ENCODE measurements around the gene MARCHF2. TPM values are rescaled to one million over a fixed set of nuclear protein-coding genes. Genes with fewer than 3 reads are reported as not detected.

The MARCHF2 gene, protein sequence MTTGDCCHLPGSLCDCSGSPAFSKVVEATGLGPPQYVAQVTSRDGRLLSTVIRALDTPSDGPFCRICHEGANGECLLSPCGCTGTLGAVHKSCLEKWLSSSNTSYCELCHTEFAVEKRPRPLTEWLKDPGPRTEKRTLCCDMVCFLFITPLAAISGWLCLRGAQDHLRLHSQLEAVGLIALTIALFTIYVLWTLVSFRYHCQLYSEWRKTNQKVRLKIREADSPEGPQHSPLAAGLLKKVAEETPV
- 38.1 TPM for total RNA-seq

GRCh38 chr19:8412783-8413628 lies at the start of gene MARCHF2:
Gene MARCHF2, plus strand, starts transcription at chr19:8413305. Its CDS starts 8,536 bp downstream, at chr19:8421841.
- Histone ChIP-seq H3K27ac (ENCODE audit: low read depth, low read length) (no peak within 1 kb of the TSS), H3K4me3 (ENCODE audit: low read length in 3 of 3) (peak within 1 kb of the TSS; percentile 76 to 90 (median 87)), H3K4me1 (ENCODE audit: control insufficient read depth in 3 of 3, insufficient read depth in 3 of 3, low read length in 3 of 3) (peaks cover 9 to 24% (median 18%) of the 10 kb centered on the region in 3 donors), H3K9me3 (ENCODE audit: control insufficient read depth in 3 of 3, low read length in 3 of 3) (no peaks in the 10 kb centered on the region), H3K9ac (ENCODE audit: low read depth in 1 of 3, low read length in 3 of 3) (peak within 1 kb of the TSS; percentile 81 to 92 (median 82)), H3K27me3 (ENCODE audit: control insufficient read depth in 3 of 3, insufficient read depth in 3 of 3, low read length in 3 of 3) (no peaks in the 10 kb centered on the region), H3K36me3 (ENCODE audit: control insufficient read depth in 3 of 3, insufficient read depth in 3 of 3, low read length in 3 of 3) (no peaks in the 10 kb centered on the region)

- Histone ChIP-seq H3K36me3 (ENCODE audit: control insufficient read depth in 3 of 3, insufficient read depth in 3 of 3, low read length in 3 of 3) (peaks cover 0 to 10% (median 0%) of the 10 kb centered on the region in 3 donors), H3K27ac (ENCODE audit: low read depth, low read length) (peak within 1 kb of the TSS; percentile 91), H3K4me1 (ENCODE audit: control insufficient read depth in 3 of 3, insufficient read depth in 3 of 3, low read length in 3 of 3) (peaks cover 39 to 58% (median 44%) of the 10 kb centered on the region in 3 donors), H3K9ac (ENCODE audit: low read depth in 1 of 3, low read length in 3 of 3) (peak within 1 kb of the TSS; percentile 72 to 87 (median 80)), H3K27me3 (ENCODE audit: control insufficient read depth in 3 of 3, insufficient read depth in 3 of 3, low read length in 3 of 3) (peaks cover 0 to 4% (median 0%) of the 10 kb centered on the region in 3 donors), H3K4me3 (ENCODE audit: low read length in 3 of 3) (peak within 1 kb of the TSS; percentile 79 to 86 (median 85)), H3K9me3 (ENCODE audit: control insufficient read depth in 3 of 3, low read length in 3 of 3) (no peaks in the 10 kb centered on the region)
These were observed 49.0 kb upstream of the MARCHF2 start, which contains the start of gene ANGPTL4 for GRCh38 chr19:8363803-8364771. Gene ANGPTL4, plus strand, starts transcription at chr19:8364155. Its CDS starts 167 bp downstream, at chr19:8364322.

- no peak overlapping the region for H3K27ac ChIP-seq (ENCODE audit: low read depth, low read length)
- H3K27me3 ChIP-seq (ENCODE audit: control insufficient read depth in 3 of 3, insufficient read depth in 3 of 3, low read length in 3 of 3): peaks cover 0 to 4% (median 0%) of the 10 kb centered on the region in 3 donors
- H3K9me3 ChIP-seq (ENCODE audit: control insufficient read depth in 3 of 3, low read length in 3 of 3): no peaks in the 10 kb centered on the region
- peaks cover 2 to 20% (median 2%) of the 10 kb centered on the region in 3 donors for H3K36me3 ChIP-seq (ENCODE audit: control insufficient read depth in 3 of 3, insufficient read depth in 3 of 3, low read length in 3 of 3)
- H3K9ac ChIP-seq (ENCODE audit: low read depth in 1 of 3, low read length in 3 of 3): no peak overlapping the region
- H3K4me3 ChIP-seq (ENCODE audit: low read length in 3 of 3): peak overlapping the region in 2 of 3 donors; percentile 32 to 48
- peaks cover 39 to 68% (median 44%) of the 10 kb centered on the region in 3 donors for H3K4me1 ChIP-seq (ENCODE audit: control insufficient read depth in 3 of 3, insufficient read depth in 3 of 3, low read length in 3 of 3)
These were observed 47.0 kb upstream of the MARCHF2 start for GRCh38 chr19:8366121-8366581.

DNA sequence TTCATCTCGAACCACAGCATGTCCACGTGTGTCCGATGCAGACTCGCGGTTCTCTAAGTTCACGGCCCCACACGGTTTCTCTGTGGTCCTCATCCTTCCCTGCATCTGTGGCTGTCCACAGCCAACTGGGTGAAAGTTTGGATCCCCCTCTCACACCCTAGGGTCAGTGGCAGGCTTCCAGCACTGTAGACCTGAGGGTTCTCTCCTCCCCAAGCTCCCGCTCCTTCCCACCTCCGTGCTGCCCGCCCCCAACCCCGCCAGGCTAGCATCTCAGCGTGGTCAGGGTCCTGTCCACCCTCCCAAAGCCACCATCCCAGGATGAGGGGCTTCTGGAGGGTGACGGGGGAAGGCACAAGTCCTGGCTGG lies 46.2 kb upstream of the MARCHF2 start:
- no peaks in the 10 kb centered on the region for H3K9me3 ChIP-seq (ENCODE audit: control insufficient read depth in 3 of 3, low read length in 3 of 3)
- H3K27ac ChIP-seq (ENCODE audit: low read depth, low read length): peak overlapping the region; percentile 46
- peaks cover 35 to 67% (median 40%) of the 10 kb centered on the region in 3 donors for H3K4me1 ChIP-seq (ENCODE audit: control insufficient read depth in 3 of 3, insufficient read depth in 3 of 3, low read length in 3 of 3)
- H3K4me3 ChIP-seq (ENCODE audit: low read length in 3 of 3): peak overlapping the region; percentile 57 to 66 (median 63)
- peaks cover 4 to 24% (median 5%) of the 10 kb centered on the region in 3 donors for H3K36me3 ChIP-seq (ENCODE audit: control insufficient read depth in 3 of 3, insufficient read depth in 3 of 3, low read length in 3 of 3)
- peaks cover 0 to 4% (median 0%) of the 10 kb centered on the region in 3 donors for H3K27me3 ChIP-seq (ENCODE audit: control insufficient read depth in 3 of 3, insufficient read depth in 3 of 3, low read length in 3 of 3)
- peak overlapping the region in 1 of 3 donors; percentile 3 for H3K9ac ChIP-seq (ENCODE audit: low read depth in 1 of 3, low read length in 3 of 3)

GRCh38 chr19:8367327-8368001 lies 45.6 kb upstream of the MARCHF2 start:
- Histone ChIP-seq H3K4me1 (ENCODE audit: control insufficient read depth in 3 of 3, insufficient read depth in 3 of 3, low read length in 3 of 3) (peaks cover 29 to 62% (median 35%) of the 10 kb centered on the region in 3 donors), H3K9me3 (ENCODE audit: control insufficient read depth in 3 of 3, low read length in 3 of 3) (no peaks in the 10 kb centered on the region), H3K36me3 (ENCODE audit: control insufficient read depth in 3 of 3, insufficient read depth in 3 of 3, low read length in 3 of 3) (peaks cover 4 to 25% (median 5%) of the 10 kb centered on the region in 3 donors), H3K27me3 (ENCODE audit: control insufficient read depth in 3 of 3, insufficient read depth in 3 of 3, low read length in 3 of 3) (peaks cover 0 to 4% (median 0%) of the 10 kb centered on the region in 3 donors), H3K4me3 (ENCODE audit: low read length in 3 of 3) (peak overlapping the region; percentile 57 to 66 (median 63)), H3K27ac (ENCODE audit: low read depth, low read length) (peak overlapping the region; percentile 46), H3K9ac (ENCODE audit: low read depth in 1 of 3, low read length in 3 of 3) (peak overlapping the region in 1 of 3 donors; percentile 3)

DNA sequence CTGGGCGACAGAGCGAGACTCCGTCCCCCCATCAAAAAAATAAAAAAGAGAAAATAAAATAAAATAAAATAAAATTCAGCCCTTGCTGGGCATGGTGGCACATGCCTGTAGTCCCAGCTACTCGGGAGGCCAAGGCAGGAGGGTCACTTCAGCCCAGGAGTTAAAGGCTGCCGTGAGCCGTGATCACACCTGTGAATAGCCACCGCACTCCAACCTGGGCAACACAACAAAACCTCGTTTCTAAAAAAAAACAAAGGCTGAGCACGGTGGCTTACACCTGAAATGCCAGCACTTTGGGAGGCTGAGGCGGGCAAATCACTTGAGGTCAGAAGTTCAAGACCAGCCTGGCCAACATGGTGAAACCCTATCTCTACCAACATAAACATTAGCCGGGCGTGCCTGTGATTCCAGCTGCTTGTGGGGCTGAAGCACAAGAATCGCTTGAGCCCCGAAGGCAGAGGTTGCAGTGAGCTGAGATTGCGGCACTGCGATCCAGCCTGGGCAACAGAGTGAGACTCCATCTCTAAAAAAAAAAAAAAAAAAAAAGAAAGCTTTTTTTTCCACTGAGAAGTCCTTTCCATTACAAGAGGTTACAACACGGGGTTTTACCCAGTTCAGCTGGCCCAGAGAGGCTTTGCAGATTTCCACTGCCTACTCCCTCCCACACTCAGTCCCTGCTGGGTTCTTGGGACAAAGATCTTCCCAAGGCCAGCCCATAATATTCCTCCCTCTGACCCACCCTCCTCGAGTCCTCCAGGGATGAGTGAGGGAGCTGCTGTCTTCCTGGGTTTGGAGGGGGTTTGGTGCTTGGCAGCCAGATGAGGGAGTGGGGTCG lies 42.7 kb upstream of the MARCHF2 start:
- Histone ChIP-seq H3K4me3 (ENCODE audit: low read length in 3 of 3) (no peak overlapping the region), H3K4me1 (ENCODE audit: control insufficient read depth in 3 of 3, insufficient read depth in 3 of 3, low read length in 3 of 3) (peaks cover 21 to 44% (median 22%) of the 10 kb centered on the region in 3 donors), H3K27ac (ENCODE audit: low read depth, low read length) (peak overlapping the region; percentile 7), H3K9me3 (ENCODE audit: control insufficient read depth in 3 of 3, low read length in 3 of 3) (no peaks in the 10 kb centered on the region), H3K9ac (ENCODE audit: low read depth in 1 of 3, low read length in 3 of 3) (no peak overlapping the region), H3K36me3 (ENCODE audit: control insufficient read depth in 3 of 3, insufficient read depth in 3 of 3, low read length in 3 of 3) (peaks cover 11 to 36% (median 13%) of the 10 kb centered on the region in 3 donors), H3K27me3 (ENCODE audit: control insufficient read depth in 3 of 3, insufficient read depth in 3 of 3, low read length in 3 of 3) (no peaks in the 10 kb centered on the region)

- peak overlapping the region; percentile 7 for H3K27ac ChIP-seq (ENCODE audit: low read depth, low read length)
- peaks cover 11 to 32% (median 13%) of the 10 kb centered on the region in 3 donors for H3K36me3 ChIP-seq (ENCODE audit: control insufficient read depth in 3 of 3, insufficient read depth in 3 of 3, low read length in 3 of 3)
- H3K4me3 ChIP-seq (ENCODE audit: low read length in 3 of 3): no peak overlapping the region
- H3K4me1 ChIP-seq (ENCODE audit: control insufficient read depth in 3 of 3, insufficient read depth in 3 of 3, low read length in 3 of 3): peaks cover 14 to 40% (median 19%) of the 10 kb centered on the region in 3 donors
- no peaks in the 10 kb centered on the region for H3K9me3 ChIP-seq (ENCODE audit: control insufficient read depth in 3 of 3, low read length in 3 of 3)
- no peak overlapping the region for H3K9ac ChIP-seq (ENCODE audit: low read depth in 1 of 3, low read length in 3 of 3)
- H3K27me3 ChIP-seq (ENCODE audit: control insufficient read depth in 3 of 3, insufficient read depth in 3 of 3, low read length in 3 of 3): no peaks in the 10 kb centered on the region
These were observed 41.9 kb upstream of the MARCHF2 start for GRCh38 chr19:8371011-8371804.

Data from skeletal muscle tissue (tissue), 4 donors.